Anterior cingulate cortex (tissue), 58 donors: Measurements from ENCODE around the gene HYOU1.
A peak's percentile ranks its signal among the peaks of the same experiment; 100 is the strongest.
"Not testable (repeated sequence)": the region's sequence is repeated elsewhere in the genome, so short reads cannot be mapped to it uniquely, and the experiment has no call there.

ENCODE experiments used
- DNase-seq, 58 donors: peaks; one replicate each; lab custom pipeline; 2025; lab: John Stamatoyannopoulos, UW

Gene HYOU1

GRCh38 chr11:119087123-119087522 lies 30.1 kb upstream of the HYOU1 start:
- DNase-seq = no peak

DNA sequence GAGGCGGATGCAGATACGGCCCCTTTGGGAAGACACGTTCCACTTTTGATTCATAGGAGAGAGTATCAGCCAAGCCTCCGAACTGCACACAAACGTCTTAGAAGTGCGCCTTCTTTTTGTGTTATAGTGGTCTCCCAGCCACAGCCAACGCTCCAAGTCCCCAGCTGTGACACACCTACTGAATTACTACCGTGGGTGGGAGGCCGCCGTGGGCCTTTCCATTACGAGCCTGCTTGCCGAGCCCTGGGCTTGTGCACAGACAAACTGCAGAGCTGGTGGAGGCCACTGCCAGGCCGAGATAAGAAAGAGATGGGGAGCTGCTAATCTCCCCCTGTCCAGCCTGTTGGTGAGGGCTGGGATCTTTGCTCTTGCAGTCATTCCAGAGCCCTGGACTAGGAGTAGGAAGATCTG lies 28.4 kb upstream of the HYOU1 start:
- DNase-seq = peak in 3 of 58 donors; percentile 48 to 59 (median 56)

- peak; percentile 64 to 100 (median 94) for DNase-seq
These were observed 27.8 kb upstream of the HYOU1 start, which contains the start of gene HMBS for GRCh38 chr11:119084663-119085436. HMBS (plus strand) TSS chr11:119084881; CDS start chr11:119085034, 153 bp downstream.

- DNase-seq = peak in 34 of 58 donors; percentile 12 to 77 (median 52)
These were observed 24.8 kb upstream of the HYOU1 start for GRCh38 chr11:119081682-119082260.

DNA sequence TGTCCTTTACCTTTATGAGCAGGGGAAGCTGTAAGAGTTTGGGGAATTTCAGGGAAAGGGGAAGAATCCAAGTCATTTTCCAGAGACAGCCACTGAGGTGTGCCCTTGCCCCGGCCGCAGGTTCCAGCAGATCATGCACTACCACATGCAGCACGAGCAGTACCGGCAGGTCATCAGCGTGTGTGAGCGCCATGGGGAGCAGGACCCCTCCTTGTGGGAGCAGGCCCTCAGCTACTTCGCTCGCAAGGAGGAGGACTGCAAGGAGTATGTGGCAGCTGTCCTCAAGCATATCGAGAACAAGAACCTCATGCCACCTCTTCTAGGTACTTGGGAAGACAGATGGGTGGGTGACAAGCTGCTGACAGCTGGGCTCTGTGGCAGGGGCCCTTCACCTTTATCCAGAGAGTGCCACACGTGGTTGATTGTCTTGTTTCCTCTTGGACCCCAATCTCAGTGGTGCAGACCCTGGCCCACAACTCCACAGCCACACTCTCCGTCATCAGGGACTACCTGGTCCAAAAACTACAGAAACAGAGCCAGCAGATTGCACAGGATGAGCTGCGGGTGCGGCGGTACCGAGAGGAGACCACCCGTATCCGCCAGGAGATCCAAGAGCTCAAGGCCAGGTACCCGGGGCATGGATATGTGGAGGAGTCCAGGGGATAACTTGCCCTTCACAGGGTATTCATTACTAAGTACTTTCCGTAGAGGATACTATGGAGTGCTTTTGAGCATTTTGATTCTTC lies 21.8 kb upstream of the HYOU1 start:
- no peak for DNase-seq

- no peak for DNase-seq
These were observed 20.8 kb upstream of the HYOU1 start for GRCh38 chr11:119077839-119078238.

DNA sequence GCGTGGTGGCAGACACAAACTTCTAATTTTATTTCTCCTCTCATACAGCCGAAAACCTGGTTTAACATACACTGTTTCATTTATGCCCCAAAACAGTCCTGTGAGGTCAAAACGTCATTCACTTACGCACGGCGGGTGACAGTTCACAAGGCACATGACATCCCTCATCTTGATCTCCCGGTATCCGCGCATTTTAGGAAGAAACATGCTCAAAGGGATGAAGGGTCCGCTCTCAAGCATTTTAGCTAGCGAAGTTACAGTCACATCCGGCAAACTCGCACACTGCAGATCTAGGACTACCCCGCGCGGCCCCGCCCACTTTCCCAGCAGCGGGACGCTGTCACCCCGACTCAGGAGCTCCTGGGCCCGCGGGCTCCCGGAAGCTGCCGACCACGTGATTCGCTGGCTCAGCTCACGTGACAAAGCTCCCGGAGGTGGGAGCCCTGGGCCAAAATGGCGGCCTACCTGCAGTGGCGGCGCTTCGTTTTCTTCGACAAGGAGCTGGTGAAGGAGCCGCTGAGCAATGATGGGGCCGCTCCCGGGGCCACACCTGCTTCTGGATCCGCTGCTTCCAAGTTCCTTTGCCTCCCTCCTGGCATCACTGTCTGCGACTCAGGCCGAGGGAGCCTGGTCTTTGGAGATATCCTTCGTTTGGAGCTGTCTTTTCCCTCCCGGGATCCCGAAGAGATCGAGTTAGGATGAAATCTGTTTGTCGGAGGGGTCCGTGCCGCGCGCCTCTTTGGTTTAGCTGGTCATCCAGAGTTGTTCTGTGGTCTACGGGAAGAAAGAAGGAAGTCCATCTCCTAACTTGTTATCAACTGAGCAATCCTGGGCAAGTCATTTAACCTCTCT lies 10.6 kb upstream of the HYOU1 start, which contains the start of gene VPS11:
Gene VPS11 (plus strand): TSS at position 448 of the 852 bp plus-strand sequence. CDS start 6 bp downstream, at position 454.
- DNase-seq = peak; percentile 45 to 98 (median 94)

DNA sequence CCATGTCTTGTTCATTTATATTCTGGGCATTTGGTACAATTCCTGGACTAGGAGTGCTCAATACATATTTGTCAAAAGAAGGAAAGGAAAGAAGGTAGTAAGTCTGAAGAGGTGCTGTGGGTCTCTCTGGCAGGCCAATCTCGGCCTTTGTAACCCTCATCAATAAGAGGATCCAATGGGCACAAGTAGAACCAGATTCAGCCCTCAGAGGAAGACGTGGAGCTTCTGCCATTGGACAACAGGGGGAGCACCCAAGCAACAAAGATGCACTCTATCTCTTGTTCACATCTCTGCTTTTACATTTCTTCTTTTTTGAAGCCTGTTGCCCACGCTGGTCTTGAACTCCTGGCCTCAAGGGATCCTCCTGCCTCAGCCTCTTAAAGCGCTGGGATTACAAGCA lies 8.4 kb upstream of the HYOU1 start:
- DNase-seq = no peak

DNA sequence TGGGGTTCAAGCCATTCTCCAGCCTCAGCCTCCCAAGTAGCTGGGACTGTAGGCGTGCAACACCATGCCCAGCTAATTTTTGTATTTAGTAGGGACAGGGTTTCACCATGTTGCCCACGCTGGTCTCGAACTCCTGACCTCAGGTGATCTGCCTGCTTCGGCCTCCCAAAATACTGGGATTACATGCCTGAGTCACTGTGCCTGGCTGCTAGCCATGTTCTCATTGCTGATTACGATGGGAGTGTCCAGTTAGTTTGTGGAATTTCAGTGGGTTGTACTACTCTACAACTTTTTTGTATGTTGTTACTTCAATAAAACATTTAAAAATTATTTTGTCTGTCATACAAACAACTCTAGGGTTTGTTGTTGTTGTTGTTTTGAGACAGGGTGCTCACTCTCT lies 5.8 kb upstream of the HYOU1 start:
- DNase-seq = peak in 1 of 58 donors; percentile 24

- no peak for DNase-seq
These were observed 4.3 kb upstream of the HYOU1 start for GRCh38 chr11:119061256-119061655.

DNA sequence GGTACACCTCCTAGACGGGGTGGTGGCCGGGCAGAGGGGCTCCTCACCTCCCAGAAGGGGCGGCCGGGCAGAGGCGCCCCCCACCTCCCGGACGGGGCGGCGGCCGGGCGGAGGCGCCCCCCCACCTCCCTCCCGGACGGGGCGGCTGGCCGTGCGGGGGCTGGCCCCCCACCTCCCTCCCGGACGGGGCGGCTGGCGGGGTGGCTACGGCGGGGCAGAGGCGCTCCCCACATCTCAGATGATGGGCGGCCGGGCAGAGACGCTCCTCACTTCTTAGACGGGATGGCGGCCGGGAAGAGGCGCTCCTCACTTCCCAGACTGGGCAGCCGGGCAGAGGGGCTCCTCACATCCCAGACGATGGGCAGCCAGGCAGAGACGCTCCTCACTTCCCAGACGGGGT lies 2.1 kb upstream of the HYOU1 start:
- DNase-seq = not testable (repeated sequence)

- DNase-seq = peak in 20 of 58 donors; percentile 7 to 59 (median 42)
These were observed 495 bp downstream of the HYOU1 start for GRCh38 chr11:119056421-119056999.

DNA sequence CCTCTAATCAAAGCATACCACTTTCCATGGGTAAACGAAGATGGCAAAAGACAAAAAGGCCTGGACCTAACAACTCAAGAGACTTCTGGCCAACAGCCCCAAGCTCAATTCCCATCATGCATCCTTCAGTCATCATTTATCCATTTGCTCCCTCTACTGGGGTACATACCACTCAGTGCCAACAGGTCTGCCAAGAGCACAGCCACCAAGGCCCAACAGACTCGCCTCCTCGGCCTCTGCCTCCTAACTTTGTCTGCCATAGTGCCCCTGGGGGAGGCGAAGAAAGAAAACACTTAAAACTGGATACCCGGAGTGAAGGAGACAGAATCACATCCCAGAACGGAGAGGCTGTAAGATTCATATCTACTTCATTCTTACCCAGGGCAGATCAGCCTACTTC lies 1.1 kb downstream of the HYOU1 start:
- no peak for DNase-seq

DNA sequence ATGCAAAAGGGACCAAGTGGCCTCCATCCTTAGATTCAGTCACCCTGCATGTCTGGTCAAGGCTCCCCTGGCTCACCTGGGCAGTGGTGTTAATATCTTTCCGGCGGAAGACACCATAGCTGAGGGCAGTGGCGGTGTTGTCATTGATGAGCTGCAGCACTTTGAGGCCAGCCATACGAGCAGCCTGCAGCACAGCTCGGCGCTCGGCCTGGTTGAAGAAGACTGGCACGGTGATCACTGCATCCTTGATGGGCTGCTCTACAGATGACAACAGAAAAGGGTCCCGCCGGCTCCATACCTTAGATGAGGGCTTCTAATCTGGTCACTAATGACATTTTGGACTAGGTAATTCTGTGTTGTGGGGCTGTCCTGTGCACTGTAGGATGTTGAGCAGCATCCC lies 2.6 kb downstream of the HYOU1 start:
- DNase-seq = no peak

GRCh38 chr11:119052163-119052814 lies 4.7 kb downstream of the HYOU1 start:
- DNase-seq = no peak

DNA sequence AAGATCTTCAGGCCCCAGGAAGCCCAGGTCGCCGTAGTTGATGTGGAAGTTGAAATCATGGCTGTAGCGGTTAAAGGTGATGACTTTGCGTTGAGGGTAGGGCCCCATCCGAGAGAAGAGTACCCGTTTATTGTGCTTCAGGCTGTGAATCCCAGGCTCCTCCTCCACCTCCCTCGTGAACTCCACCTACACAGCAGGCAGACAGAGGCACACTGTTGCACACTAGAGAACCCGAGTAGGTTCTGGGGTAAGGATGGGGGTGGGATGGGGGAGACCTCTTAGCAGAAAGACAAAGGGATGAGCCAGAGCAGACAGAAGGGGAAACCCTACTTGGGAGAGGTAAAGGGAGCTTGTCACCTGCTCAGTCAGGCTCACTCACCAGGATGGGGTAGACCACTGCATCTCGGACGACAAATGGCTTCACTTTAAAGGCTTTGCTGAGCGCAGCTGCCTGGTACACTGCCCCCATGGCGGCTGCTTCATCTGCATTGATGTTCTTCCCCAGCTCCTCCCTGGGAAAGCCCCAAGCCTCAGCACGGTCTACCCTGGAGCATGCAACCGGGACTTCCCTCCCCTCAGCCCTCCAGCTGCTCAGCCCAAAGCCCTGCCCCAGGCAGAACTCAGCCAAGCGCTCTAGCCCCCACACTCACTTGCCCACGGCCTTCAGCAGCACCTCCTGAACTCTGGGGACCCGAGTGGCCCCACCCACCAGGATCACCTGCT lies 5.4 kb downstream of the HYOU1 start:
- DNase-seq = no peak

DNA sequence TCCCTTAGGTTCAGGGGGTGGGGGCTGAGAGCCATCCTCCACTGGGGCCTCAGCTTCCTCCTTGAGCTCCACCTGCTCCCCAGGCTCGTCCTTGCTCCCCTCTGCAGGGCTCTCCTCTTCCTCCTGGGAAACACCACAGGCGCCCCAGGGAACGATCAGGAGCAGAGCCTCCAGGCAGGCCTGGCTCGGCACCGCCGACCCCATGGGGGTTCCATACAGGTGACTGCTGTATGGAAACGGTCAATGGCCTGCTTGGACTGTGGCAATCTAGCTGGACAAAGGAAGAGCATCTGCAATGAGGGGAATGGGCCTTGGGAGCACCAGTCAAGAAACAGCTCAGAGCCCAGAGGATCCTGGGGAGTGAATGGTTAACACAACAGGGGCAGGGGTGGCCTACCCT lies 7.9 kb downstream of the HYOU1 start:
- no peak for DNase-seq

- DNase-seq = no peak
These were observed 8.4 kb downstream of the HYOU1 start for GRCh38 chr11:119048644-119049043.

DNA sequence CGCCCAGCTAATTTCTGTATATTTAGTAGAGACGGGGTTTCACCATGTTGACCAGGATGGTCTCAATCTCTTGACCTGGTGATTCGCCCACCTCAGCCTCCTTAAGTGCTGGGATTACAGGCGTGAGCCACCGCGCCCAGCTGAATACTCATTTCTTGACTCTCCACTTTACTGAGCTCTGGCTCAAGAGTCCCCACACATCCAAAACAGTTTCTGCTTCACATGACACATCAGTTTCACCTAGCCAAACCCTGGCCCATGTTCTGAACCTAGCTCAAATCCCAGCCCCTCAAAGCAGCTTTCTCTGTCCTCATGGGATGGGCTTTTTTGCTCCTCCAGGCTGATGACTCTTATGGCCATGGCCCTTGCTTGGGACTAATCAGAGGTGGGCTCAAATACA lies 9.8 kb downstream of the HYOU1 start:
- no peak for DNase-seq
